GM12874 (cell line): ENCODE results near the gene CKAP2L.

Experiments used
- CTCF ChIP-seq: IDR thresholded peaks from 2 replicates; pipeline ENCODE4 v1.5.1; 2011; ENCODE audit warnings: low read depth, mild to moderate bottlenecking, control low read depth, low read length, moderate library complexity; ENCODE audit not compliant: insufficient read depth

The CKAP2L gene

GRCh38 chr2:112730216-112730615 lies 34.2 kb downstream of the CKAP2L start:
- TF ChIP-seq CTCF, result no peak

DNA sequence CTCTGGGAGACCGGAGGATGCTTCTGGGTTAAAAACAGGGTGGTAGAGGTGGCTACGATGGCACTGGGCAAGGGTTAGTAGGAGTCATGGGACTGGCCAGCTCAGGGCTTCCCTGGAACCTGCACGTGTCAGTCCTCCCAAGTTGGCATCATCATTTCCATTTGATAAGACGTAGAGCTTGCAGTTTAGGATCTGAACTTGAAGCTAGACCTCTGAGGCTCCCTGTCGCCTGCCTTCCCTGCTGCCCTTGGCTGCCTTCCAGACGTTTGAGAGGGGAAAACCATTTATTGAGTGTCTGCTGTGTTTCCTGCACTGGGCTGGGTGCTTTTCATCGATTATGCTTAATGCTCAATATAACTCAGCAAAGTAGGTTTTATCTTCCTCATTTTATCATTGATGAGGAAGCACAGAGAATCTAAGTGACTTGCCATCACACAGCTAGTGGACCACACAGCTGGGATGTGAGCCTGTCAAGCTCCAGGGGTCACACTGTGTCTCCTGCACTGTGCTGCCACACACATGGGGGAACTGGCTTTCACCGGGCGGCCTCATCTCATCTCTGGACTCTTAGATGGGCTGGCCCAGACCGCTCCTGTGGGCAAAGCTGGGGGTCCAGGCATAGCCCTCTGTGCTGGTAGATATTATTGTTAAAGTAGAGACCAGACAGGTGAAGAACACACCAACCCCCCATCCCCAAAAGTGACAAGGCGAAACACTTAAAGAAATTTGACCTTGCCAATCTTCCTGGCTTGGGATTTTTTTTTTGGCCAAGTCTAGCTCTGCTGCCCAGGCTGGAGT lies 35.8 kb downstream of the CKAP2L start:
- TF ChIP-seq CTCF, result no peak

DNA sequence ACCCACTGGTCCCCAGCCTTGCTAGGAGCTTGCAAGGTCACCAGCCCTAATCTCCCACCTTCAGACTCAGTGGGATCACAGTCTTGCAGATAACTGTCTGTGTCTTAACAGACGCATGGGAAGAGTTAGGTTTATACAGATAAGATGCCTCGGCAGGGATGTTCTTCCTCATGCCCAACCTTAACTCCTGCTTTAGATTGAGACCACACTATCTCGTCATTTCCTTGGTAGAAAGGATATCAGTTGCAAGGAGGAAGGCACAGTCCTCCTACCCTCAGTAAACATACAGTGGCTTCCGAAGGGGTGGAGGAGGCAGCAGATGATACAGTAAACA lies 36.4 kb downstream of the CKAP2L start:
- TF ChIP-seq CTCF, result no peak

GRCh38 chr2:112727276-112728028 lies 37.0 kb downstream of the CKAP2L start:
- no peak for TF ChIP-seq CTCF

GRCh38 chr2:112726487-112727190 lies 37.8 kb downstream of the CKAP2L start:
- peak; percentile 97 for TF ChIP-seq CTCF

- no peak for TF ChIP-seq CTCF
Measured at GRCh38 chr2:112725545-112726457, 38.6 kb downstream of the CKAP2L start.
